ENCODE measurements around the gene SEPTIN2. TPM values are rescaled to one million over a fixed set of nuclear protein-coding genes. Genes with fewer than 3 reads are reported as not detected.

SEPTIN2 gene
- total RNA-seq (2014; rRNA removed; shearing (Covaris generic)) (370 and 393 TPM in 2 replicates), polyA plus RNA-seq (2016; fragmentation: Nextera tagmentation; extraction: Ambion mirVana) (204 and 227 TPM in 2 replicates)
- long read RNA-seq, transcript SEPT2-204 (13 exons, 3,701 nt), result minor isoform, 5 of 146 reads
- long read RNA-seq, transcript SEPT2-203 (13 exons, 3,315 nt), result major isoform, 89 of 146 reads
- long read RNA-seq, partial matches to known transcripts, result 15 of 146 reads
- long read RNA-seq, other reads (novel, unspliced or antisense), result 34 of 146 reads

GRCh38 chr2:241315879-241316631 is at the start of gene SEPTIN2:
Gene SEPTIN2, plus strand, starts transcription at chr2:241315925. Its CDS starts 8,308 bp downstream, at chr2:241324233.
- no peak for TF ChIP-seq ZNF114 (CRISPR knock-in tag; IDR thresholded peaks at IDR 0.05)
- TF ChIP-seq JUNB (IDR thresholded peaks at IDR 0.05; ENCODE audit: unreplicated experiment), result no peak
- TF ChIP-seq CREB1 (CRISPR knock-in tag; IDR thresholded peaks at IDR 0.05; ENCODE audit: low read depth), result no peak
- TF ChIP-seq ETS1 (IDR thresholded peaks at IDR 0.05), result 0 out of 2 replicates have a peak, but pooled peaks have one; percentile 15
- TF ChIP-seq, protein P1, sequence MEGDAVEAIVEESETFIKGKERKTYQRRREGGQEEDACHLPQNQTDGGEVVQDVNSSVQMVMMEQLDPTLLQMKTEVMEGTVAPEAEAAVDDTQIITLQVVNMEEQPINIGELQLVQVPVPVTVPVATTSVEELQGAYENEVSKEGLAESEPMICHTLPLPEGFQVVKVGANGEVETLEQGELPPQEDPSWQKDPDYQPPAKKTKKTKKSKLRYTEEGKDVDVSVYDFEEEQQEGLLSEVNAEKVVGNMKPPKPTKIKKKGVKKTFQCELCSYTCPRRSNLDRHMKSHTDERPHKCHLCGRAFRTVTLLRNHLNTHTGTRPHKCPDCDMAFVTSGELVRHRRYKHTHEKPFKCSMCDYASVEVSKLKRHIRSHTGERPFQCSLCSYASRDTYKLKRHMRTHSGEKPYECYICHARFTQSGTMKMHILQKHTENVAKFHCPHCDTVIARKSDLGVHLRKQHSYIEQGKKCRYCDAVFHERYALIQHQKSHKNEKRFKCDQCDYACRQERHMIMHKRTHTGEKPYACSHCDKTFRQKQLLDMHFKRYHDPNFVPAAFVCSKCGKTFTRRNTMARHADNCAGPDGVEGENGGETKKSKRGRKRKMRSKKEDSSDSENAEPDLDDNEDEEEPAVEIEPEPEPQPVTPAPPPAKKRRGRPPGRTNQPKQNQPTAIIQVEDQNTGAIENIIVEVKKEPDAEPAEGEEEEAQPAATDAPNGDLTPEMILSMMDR (conservative IDR thresholded peaks at IDR 0.05; ENCODE audit: low read depth in 2 of 2), result no peak
- no peak for TF ChIP-seq NANOG (IDR thresholded peaks at IDR 0.05; ENCODE audit: borderline replicate concordance)
- TF ChIP-seq EZH2 (IDR thresholded peaks at IDR 0.05; ENCODE audit: low read depth, unreplicated experiment), result no peak
- TF ChIP-seq, protein P2, sequence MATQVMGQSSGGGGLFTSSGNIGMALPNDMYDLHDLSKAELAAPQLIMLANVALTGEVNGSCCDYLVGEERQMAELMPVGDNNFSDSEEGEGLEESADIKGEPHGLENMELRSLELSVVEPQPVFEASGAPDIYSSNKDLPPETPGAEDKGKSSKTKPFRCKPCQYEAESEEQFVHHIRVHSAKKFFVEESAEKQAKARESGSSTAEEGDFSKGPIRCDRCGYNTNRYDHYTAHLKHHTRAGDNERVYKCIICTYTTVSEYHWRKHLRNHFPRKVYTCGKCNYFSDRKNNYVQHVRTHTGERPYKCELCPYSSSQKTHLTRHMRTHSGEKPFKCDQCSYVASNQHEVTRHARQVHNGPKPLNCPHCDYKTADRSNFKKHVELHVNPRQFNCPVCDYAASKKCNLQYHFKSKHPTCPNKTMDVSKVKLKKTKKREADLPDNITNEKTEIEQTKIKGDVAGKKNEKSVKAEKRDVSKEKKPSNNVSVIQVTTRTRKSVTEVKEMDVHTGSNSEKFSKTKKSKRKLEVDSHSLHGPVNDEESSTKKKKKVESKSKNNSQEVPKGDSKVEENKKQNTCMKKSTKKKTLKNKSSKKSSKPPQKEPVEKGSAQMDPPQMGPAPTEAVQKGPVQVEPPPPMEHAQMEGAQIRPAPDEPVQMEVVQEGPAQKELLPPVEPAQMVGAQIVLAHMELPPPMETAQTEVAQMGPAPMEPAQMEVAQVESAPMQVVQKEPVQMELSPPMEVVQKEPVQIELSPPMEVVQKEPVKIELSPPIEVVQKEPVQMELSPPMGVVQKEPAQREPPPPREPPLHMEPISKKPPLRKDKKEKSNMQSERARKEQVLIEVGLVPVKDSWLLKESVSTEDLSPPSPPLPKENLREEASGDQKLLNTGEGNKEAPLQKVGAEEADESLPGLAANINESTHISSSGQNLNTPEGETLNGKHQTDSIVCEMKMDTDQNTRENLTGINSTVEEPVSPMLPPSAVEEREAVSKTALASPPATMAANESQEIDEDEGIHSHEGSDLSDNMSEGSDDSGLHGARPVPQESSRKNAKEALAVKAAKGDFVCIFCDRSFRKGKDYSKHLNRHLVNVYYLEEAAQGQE (IDR thresholded peaks at IDR 0.05; ENCODE audit: unreplicated experiment), result no peak
- TF ChIP-seq, protein P3, sequence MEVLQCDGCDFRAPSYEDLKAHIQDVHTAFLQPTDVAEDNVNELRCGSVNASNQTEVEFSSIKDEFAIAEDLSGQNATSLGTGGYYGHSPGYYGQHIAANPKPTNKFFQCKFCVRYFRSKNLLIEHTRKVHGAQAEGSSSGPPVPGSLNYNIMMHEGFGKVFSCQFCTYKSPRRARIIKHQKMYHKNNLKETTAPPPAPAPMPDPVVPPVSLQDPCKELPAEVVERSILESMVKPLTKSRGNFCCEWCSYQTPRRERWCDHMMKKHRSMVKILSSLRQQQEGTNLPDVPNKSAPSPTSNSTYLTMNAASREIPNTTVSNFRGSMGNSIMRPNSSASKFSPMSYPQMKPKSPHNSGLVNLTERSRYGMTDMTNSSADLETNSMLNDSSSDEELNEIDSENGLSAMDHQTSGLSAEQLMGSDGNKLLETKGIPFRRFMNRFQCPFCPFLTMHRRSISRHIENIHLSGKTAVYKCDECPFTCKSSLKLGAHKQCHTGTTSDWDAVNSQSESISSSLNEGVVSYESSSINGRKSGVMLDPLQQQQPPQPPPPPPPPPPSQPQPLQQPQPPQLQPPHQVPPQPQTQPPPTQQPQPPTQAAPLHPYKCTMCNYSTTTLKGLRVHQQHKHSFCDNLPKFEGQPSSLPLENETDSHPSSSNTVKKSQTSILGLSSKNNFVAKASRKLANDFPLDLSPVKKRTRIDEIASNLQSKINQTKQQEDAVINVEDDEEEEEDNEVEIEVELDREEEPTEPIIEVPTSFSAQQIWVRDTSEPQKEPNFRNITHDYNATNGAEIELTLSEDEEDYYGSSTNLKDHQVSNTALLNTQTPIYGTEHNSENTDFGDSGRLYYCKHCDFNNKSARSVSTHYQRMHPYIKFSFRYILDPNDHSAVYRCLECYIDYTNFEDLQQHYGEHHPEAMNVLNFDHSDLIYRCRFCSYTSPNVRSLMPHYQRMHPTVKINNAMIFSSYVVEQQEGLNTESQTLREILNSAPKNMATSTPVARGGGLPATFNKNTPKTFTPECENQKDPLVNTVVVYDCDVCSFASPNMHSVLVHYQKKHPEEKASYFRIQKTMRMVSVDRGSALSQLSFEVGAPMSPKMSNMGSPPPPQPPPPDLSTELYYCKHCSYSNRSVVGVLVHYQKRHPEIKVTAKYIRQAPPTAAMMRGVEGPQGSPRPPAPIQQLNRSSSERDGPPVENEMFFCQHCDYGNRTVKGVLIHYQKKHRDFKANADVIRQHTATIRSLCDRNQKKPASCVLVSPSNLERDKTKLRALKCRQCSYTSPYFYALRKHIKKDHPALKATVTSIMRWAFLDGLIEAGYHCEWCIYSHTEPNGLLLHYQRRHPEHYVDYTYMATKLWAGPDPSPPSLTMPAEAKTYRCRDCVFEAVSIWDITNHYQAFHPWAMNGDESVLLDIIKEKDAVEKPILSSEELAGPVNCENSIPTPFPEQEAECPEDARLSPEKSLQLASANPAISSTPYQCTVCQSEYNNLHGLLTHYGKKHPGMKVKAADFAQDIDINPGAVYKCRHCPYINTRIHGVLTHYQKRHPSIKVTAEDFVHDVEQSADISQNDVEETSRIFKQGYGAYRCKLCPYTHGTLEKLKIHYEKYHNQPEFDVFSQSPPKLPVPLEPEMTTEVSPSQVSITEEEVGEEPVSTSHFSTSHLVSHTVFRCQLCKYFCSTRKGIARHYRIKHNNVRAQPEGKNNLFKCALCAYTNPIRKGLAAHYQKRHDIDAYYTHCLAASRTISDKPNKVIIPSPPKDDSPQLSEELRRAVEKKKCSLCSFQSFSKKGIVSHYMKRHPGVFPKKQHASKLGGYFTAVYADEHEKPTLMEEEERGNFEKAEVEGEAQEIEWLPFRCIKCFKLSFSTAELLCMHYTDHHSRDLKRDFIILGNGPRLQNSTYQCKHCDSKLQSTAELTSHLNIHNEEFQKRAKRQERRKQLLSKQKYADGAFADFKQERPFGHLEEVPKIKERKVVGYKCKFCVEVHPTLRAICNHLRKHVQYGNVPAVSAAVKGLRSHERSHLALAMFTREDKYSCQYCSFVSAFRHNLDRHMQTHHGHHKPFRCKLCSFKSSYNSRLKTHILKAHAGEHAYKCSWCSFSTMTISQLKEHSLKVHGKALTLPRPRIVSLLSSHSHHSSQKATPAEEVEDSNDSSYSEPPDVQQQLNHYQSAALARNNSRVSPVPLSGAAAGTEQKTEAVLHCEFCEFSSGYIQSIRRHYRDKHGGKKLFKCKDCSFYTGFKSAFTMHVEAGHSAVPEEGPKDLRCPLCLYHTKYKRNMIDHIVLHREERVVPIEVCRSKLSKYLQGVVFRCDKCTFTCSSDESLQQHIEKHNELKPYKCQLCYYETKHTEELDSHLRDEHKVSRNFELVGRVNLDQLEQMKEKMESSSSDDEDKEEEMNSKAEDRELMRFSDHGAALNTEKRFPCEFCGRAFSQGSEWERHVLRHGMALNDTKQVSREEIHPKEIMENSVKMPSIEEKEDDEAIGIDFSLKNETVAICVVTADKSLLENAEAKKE (CRISPR knock-in tag; IDR thresholded peaks at IDR 0.05), result no peak
- TF ChIP-seq EZH2phosphoT487 (IDR thresholded peaks at IDR 0.05; ENCODE audit: unreplicated experiment), result no peak
- no peak for TF ChIP-seq ZNF331 (CRISPR knock-in tag; IDR thresholded peaks at IDR 0.05; ENCODE audit: low read depth)
- TF ChIP-seq POLR2AphosphoS5 (IDR thresholded peaks at IDR 0.05; ENCODE audit: low read depth), result 0 out of 2 replicates have a peak, but pooled peaks have one; percentile 25
- no peak for TF ChIP-seq STAT1 (IDR thresholded peaks at IDR 0.05; ENCODE audit: unreplicated experiment)
- peak within 1 kb of the TSS; percentile 84 for H3K4me3 ChIP-seq
- H3K4me3 Mint-ChIP-seq, result peak within 1 kb of the TSS; percentile 99
- peak within 1 kb of the TSS; percentile 84 for H3K4me2 ChIP-seq
- no peaks in the 10 kb centered on the region for H3F3A ChIP-seq (replicated peaks; ENCODE audit: low read depth)
- H3K9me2 ChIP-seq (ENCODE audit: insufficient read depth), result no peaks in the 10 kb centered on the region
- peaks cover 24% of the 10 kb centered on the region for H3K36me3 Mint-ChIP-seq (ENCODE audit: low read depth)
- no peaks in the 10 kb centered on the region for H3K9me3 Mint-ChIP-seq
- peak within 1 kb of the TSS; percentile 99 for H3K27ac ChIP-seq (ENCODE audit: low read depth)
- ATAC-seq (peak; percentile 43), DNase-seq (ENCODE audit: low spot score) (peak; percentile 69)
- peaks cover 43% of the 10 kb centered on the region for H3K4me1 ChIP-seq (ENCODE audit: insufficient read depth)
- H3K36me3 ChIP-seq (ENCODE audit: insufficient read depth), result no peaks in the 10 kb centered on the region
- H3K79me2 ChIP-seq (replicated peaks; ENCODE audit: insufficient read depth), result peaks cover 90% of the 10 kb centered on the region
- H3K27me3 Mint-ChIP-seq (ENCODE audit: insufficient read depth, low read depth, poor library complexity), result peaks cover 6% of the 10 kb centered on the region
- H3K27me3 ChIP-seq (ENCODE audit: insufficient read depth), result no peaks in the 10 kb centered on the region
- H4K20me1 ChIP-seq (replicated peaks; ENCODE audit: insufficient read depth), result peaks cover 37% of the 10 kb centered on the region
- H3K27ac Mint-ChIP-seq, result peak within 1 kb of the TSS; percentile 100
- peaks cover 48% of the 10 kb centered on the region for H3K4me1 Mint-ChIP-seq
- H2AFZ ChIP-seq, result peak within 1 kb of the TSS; percentile 53; the same call in 1 of the 2 replicates

Data from GM23338 (cell line).